Pancreas (tissue), 10 donors: ENCODE data around the gene NCBP2. TPM values are rescaled to one million over a fixed set of nuclear protein-coding genes. Genes with fewer than 3 reads are reported as not detected.

Experiments
- ATAC-seq, 4 donors: fragments of 200-7000 bp; cut with Tn5 transposase; one replicate each; pipeline versions ENCODE4 v1.8.0 to v1.9.1; 2020; ENCODE audit warnings: mild to moderate bottlenecking in 4 of 4, moderate library complexity in 4 of 4
- DNase-seq, 6 donors: peaks; one replicate each; pipeline ENCODE4 v3.0.0-alpha.2; 2020
- FAIRE-seq: peaks from 2 replicates; lab custom pipeline; 2012; peaks lifted over from hg19 to GRCh38; lab: Jason Lieb, UNC
- H3K27ac ChIP-seq, 4 donors: fragments of 200-600 bp; sonication (generic); 1 replicate in 3 of 4; 2 replicates in 1 of 4; pipeline versions ENCODE4 v1.5.0 to v1.8.0; 2020
- H3K27me3 ChIP-seq, 4 donors: fragments of 200-600 bp; one replicate each; pipeline ENCODE4 v1.8.0; 2021
- H3K36me3 ChIP-seq, 3 donors: fragments of 200-600 bp; sonication (generic) in 1 of 3; one replicate each; pipeline versions ENCODE4 v1.5.0 to v1.8.0; 2020 to 2021
- H3K4me1 ChIP-seq, 3 donors: fragments of 200-600 bp; one replicate each; pipeline ENCODE4 v1.8.0; 2021
- H3K4me3 ChIP-seq, 4 donors: fragments of 200-600 bp; sonication (generic) in 2 of 4; one replicate each; pipeline versions ENCODE4 v1.5.0 to v1.8.0; 2020 to 2021
- H3K9me3 ChIP-seq, 4 donors: fragments of 200-600 bp; one replicate each; pipeline ENCODE4 v1.8.0; 2021
- WGBS, 2 donors: extraction: QIAGEN DNeasy Blood & Tissue Kit; methylation state at CpG; one replicate each; pipeline ENCODE4 v1.1.7; 2013; 5-methylcytosine and 5-hydroxymethylcytosine counted together
- intact Hi-C, 3 donors: fragments of 100-400 bp; cut with DNase I; formaldehyde crosslinking; loops; one replicate each; pipeline versions ENCODE4 v1.11.1 to v1.14.2; 2022
- polyA plus RNA-seq, 2 donors: library from polyadenylated mRNA; stranded (reverse); fragments of 200-250 nt; gene quantifications; one replicate each; pipeline ENCODE4 v1.2.3, GENCODE V29; 2013
- total RNA-seq, 6 donors: library from RNA; stranded (reverse); fragmentation: NEBNext Ultra II Directional in 4 of 6; extraction: Animal tissue kit (Norgen Biotek cat#: 25700) in 4 of 6; gene quantifications; one replicate each; pipeline versions ENCODE4 v1.2.1 to v1.2.4, GENCODE V29; 2021 to 2023
- TF ChIP-seq, protein P1 (sequence below), 4 donors: fragments of 200-600 bp; sonication (generic) in 3 of 4; IDR thresholded peaks; one replicate each; pipeline versions ENCODE4 v1.5.0 to v1.8.0; 2021; ENCODE audit warnings: antibody characterized with exemption in 4 of 4
- donor health status: healthy with polysubstance abuse.
- donor health status: DM: no; HTN: no; CAD: no; lungs with moderate emphysema.
- donor health status: DM: no; HTN: no; CAD: no.
- donor health status: control.
- donor health status: control.
- donor health status: Bipolar disorder and iron deficiency.
- donor health status: DM: yes; HTN: yes; CAD: no.
- donor health status: DM: no; HTN: no; CAD: no.
- donor health status: DM: no; HTN: no; CAD: no.
- donor health status: DM: yes; HTN: yes; CAD: no.

Gene NCBP2
- total and polyA plus RNA-seq, 8 donors = 11.7 to 30.1 (median 19.3) TPM

DNA sequence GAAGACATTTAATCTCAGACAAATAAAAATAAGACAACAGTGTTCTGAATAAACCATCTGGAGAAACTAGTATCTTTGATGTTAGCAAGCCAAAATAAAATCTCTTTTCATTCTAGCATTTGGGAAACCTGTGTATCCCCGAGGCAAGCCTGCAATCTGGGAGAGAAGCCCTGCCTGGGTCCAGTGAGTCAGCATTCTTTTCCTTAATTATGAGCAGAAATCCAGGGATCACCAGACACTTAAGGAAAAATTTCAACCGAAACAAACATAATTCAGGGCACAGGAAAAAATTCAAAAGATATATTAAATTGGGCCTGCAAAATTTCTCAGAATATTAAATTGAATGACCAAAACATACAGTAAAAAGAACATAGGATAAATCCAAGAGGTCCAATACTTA, 4.2 kb downstream of the NCBP2 start:
- ATAC-seq = no peak
- no peak overlapping the region for H3K27ac ChIP-seq
- H3K9me3 ChIP-seq = no peaks in the 10 kb centered on the region
- WGBS, 2 donors = 86 to 92% methylated on average over 2 of the region's 2 CpGs
- FAIRE-seq = no peak
- no peak for DNase-seq
- H3K27me3 ChIP-seq = no peaks in the 10 kb centered on the region
- peaks cover 3 to 42% (median 21%) of the 10 kb centered on the region in 3 donors for H3K36me3 ChIP-seq
- H3K4me3 ChIP-seq = no peak overlapping the region
- TF ChIP-seq, protein P1, sequence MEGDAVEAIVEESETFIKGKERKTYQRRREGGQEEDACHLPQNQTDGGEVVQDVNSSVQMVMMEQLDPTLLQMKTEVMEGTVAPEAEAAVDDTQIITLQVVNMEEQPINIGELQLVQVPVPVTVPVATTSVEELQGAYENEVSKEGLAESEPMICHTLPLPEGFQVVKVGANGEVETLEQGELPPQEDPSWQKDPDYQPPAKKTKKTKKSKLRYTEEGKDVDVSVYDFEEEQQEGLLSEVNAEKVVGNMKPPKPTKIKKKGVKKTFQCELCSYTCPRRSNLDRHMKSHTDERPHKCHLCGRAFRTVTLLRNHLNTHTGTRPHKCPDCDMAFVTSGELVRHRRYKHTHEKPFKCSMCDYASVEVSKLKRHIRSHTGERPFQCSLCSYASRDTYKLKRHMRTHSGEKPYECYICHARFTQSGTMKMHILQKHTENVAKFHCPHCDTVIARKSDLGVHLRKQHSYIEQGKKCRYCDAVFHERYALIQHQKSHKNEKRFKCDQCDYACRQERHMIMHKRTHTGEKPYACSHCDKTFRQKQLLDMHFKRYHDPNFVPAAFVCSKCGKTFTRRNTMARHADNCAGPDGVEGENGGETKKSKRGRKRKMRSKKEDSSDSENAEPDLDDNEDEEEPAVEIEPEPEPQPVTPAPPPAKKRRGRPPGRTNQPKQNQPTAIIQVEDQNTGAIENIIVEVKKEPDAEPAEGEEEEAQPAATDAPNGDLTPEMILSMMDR (IDR thresholded peaks at IDR 0.05) = no peak
- peaks cover 5 to 11% (median 8%) of the 10 kb centered on the region in 3 donors for H3K4me1 ChIP-seq
- intact Hi-C loops = no loop called here

DNA sequence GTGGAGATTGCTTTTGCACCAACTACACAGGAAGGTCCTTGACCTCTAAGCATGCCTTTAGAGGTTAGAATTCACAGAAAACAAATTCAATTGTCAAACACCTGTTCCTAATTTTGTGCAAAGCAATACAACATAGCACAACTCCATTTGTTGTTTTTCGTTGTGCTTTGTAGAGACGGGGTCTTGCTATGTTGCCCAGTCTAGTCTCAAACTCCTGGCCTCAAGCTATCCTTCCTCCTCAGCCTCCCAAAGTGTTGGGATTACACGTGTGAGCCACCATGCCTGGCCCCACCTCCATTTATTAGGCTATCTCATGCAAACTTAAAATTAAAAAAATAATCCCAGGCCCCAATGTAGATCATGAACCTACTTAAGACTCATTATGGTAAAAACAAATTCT, 6.0 kb downstream of the NCBP2 start:
- DNase-seq (no peak), FAIRE-seq (no peak), ATAC-seq (no peak)
- TF ChIP-seq, protein P1 (IDR thresholded peaks at IDR 0.05) = no peak
- H3K27ac ChIP-seq = no peak overlapping the region
- intact Hi-C loops = no loop called here
- peaks cover 5 to 9% (median 7%) of the 10 kb centered on the region in 3 donors for H3K4me1 ChIP-seq
- peaks cover 3 to 54% (median 25%) of the 10 kb centered on the region in 3 donors for H3K36me3 ChIP-seq
- H3K9me3 ChIP-seq = no peaks in the 10 kb centered on the region
- 84 to 95% methylated on average over 3 of the region's 3 CpGs for WGBS, 2 donors
- H3K27me3 ChIP-seq = no peaks in the 10 kb centered on the region
- no peak overlapping the region for H3K4me3 ChIP-seq

DNA sequence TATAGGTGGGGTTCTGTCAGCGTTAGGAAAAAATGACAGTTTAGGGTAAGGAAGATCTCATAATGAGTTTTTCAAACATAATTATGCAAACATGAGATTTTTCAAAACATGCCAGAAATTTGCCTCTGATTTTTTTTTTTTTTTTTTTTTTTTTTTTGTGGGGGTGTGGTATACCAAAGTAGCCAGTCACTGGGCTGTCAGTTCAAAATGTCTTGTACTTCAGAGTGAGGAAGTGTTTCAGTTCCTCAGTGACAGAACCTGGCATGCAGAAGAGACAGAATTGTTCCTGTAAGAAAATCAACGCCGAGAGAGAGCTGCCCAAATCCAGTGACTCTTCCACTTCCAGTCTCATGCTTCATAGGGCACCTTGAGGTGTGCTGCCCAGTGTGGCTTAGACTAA, 9.7 kb downstream of the NCBP2 start:
- WGBS, 2 donors = 92 to 96% methylated on average over 3 of the region's 3 CpGs
- intact Hi-C loops = no loop called here
- H3K36me3 ChIP-seq = peaks cover 0 to 56% (median 22%) of the 10 kb centered on the region in 3 donors
- no peak for DNase-seq
- TF ChIP-seq, protein P1 (IDR thresholded peaks at IDR 0.05) = no peak
- no peak overlapping the region for H3K27ac ChIP-seq
- ATAC-seq = no peak
- H3K4me1 ChIP-seq = no peaks in the 10 kb centered on the region
- no peak for FAIRE-seq
- H3K4me3 ChIP-seq = no peak overlapping the region
- H3K9me3 ChIP-seq = no peaks in the 10 kb centered on the region
- H3K27me3 ChIP-seq = no peaks in the 10 kb centered on the region

DNA sequence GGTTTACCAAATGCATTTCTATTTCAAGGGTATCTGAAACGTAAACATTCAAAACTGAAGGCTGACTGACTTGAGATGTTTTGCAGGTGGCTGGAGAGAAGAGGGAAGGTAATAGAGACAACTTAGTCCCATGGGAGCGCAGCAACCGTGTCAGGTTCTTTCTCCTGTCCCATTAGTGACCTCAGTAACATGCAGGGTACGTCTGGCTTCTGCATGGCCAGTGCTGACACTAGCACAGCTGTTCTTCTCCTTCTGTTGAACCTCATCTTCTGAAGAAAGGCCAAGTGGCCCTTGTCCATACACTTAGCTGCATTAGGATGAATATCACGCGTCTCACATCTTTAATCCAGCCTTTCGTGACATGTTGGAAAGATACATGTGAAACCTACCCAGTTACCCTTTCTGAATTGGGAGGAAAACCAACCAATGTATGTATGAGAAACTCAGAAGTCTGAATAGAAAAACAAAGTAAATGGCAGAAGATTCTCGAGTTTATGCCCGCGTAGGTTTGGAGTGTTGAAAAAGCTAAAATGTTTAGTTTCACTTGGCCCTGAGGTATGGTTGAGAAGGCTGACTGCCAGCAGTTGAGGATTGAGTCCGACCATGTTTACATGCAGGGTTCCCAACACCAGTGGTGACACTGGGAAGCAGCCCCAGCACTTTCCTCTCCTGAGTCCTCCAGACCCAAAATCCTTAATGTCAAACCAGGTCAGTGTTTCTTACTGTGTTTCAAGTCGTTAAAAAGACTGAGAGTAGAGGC, 10.3 kb downstream of the NCBP2 start:
- no peak overlapping the region for H3K27ac ChIP-seq
- FAIRE-seq (no peak), DNase-seq (no peak), ATAC-seq (no peak)
- no peaks in the 10 kb centered on the region for H3K27me3 ChIP-seq
- TF ChIP-seq, protein P1 (IDR thresholded peaks at IDR 0.05) = no peak
- H3K36me3 ChIP-seq = peaks cover 0 to 50% (median 18%) of the 10 kb centered on the region in 3 donors
- no peaks in the 10 kb centered on the region for H3K9me3 ChIP-seq
- no peaks in the 10 kb centered on the region for H3K4me1 ChIP-seq
- intact Hi-C loops = no loop called here
- H3K4me3 ChIP-seq = no peak overlapping the region
- WGBS, 2 donors = 87 to 92% methylated on average over 12 of the region's 12 CpGs

DNA sequence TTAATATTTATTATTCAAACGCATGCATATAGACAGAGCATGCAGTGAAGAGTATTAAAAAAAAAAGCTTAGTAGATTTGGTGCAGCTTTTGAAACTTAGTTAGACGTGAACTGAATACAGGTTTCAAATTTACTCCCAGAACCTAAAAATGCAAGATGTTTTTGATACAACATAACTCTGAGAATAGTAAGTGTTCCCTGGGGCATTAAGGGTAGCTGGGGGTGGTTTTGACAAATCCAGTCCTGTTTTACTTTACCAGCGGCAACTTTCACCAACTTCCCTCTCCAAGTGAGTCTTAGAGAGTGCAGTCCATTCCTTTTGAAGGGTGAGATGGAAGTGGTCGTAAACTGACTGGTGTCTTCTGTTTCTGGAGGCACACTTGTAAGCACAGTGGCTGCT, 11.2 kb downstream of the NCBP2 start:
- Histone ChIP-seq H3K4me3 (no peak overlapping the region), H3K27me3 (no peaks in the 10 kb centered on the region), H3K27ac (no peak overlapping the region), H3K4me1 (no peaks in the 10 kb centered on the region), H3K36me3 (peaks cover 0 to 44% (median 10%) of the 10 kb centered on the region in 3 donors), H3K9me3 (no peaks in the 10 kb centered on the region)
- TF ChIP-seq, protein P1 (IDR thresholded peaks at IDR 0.05) = no peak
- FAIRE-seq (no peak), DNase-seq (no peak), ATAC-seq (no peak)
- 94 to 95% methylated on average over 4 of the region's 4 CpGs for WGBS, 2 donors
- intact Hi-C loops = no loop called here
